MM.1S (cell line): ENCODE measurements around the gene FAM193A.

Experiments
- DNase-seq: peaks from one replicate; pipeline ENCODE4 v3.0.0-alpha.2; 2015
- H2AFZ ChIP-seq: fragments of 300-600 bp; sonication (generic); 2 replicates; pipeline ENCODE4 v1.6.0; 2016; ENCODE audit warnings: antibody characterized with exemption, low read length
- H3F3A ChIP-seq: fragments of 300-600 bp; sonication (generic); 2 replicates; pipeline ENCODE4 v1.6.1; 2016; ENCODE audit warnings: mild to moderate bottlenecking, antibody characterized with exemption, low read length, moderate library complexity, mixed read lengths; ENCODE audit not compliant: insufficient read depth
- H3K27ac ChIP-seq: fragments of 300-600 bp; sonication (generic); 2 replicates; pipeline ENCODE4 v1.5.1; 2016; ENCODE audit warnings: mild to moderate bottlenecking, low read length
- H3K27me3 ChIP-seq: fragments of 300-600 bp; sonication (generic); replicated peaks from 2 replicates; pipeline ENCODE4 v1.6.0; 2016; ENCODE audit warnings: low read length; ENCODE audit not compliant: insufficient read depth
- H3K36me3 ChIP-seq: fragments of 300-600 bp; sonication (generic); replicated peaks from 2 replicates; pipeline ENCODE4 v1.6.1; 2016; ENCODE audit warnings: mild to moderate bottlenecking, low read length, mixed read lengths; ENCODE audit not compliant: insufficient read depth
- H3K4me1 ChIP-seq: fragments of 300-600 bp; sonication (generic); 2 replicates; pipeline ENCODE4 v1.6.1; 2016; ENCODE audit warnings: low read length, mixed read lengths
- H3K4me2 ChIP-seq: fragments of 300-600 bp; sonication (generic); 2 replicates; pipeline ENCODE4 v1.6.0; 2016; ENCODE audit warnings: low read depth, low read length
- H3K4me3 ChIP-seq: fragments of 300-600 bp; sonication (generic); 2 replicates; pipeline ENCODE4 v1.5.1; 2016; ENCODE audit warnings: low read length, mixed read lengths
- H3K79me2 ChIP-seq: fragments of 300-600 bp; sonication (generic); 2 replicates; pipeline ENCODE4 v1.6.1; 2016; ENCODE audit warnings: mixed run types, low read length, mixed read lengths
- H3K9ac ChIP-seq: fragments of 300-600 bp; sonication (generic); 2 replicates; pipeline ENCODE4 v1.6.1; 2016; ENCODE audit warnings: low read length, mixed read lengths
- H3K9me2 ChIP-seq: fragments of 300-600 bp; sonication (generic); replicated peaks from 2 replicates; pipeline ENCODE4 v1.6.1; 2016; ENCODE audit warnings: mild to moderate bottlenecking, low read length, mixed read lengths; ENCODE audit not compliant: insufficient read depth
- H3K9me3 ChIP-seq: fragments of 300-600 bp; sonication (generic); replicated peaks from 2 replicates; pipeline ENCODE4 v1.6.1; 2016; ENCODE audit warnings: mild to moderate bottlenecking, low read length, mixed read lengths; ENCODE audit not compliant: insufficient read depth
- H4K20me1 ChIP-seq: fragments of 300-600 bp; sonication (generic); 2 replicates; pipeline ENCODE4 v1.6.1; 2016; ENCODE audit warnings: mild to moderate bottlenecking, low read length, moderate library complexity, mixed read lengths; ENCODE audit not compliant: insufficient read depth
- EZH2 ChIP-seq: fragments of 300-600 bp; sonication (generic); optimal IDR thresholded peaks from 2 replicates; pipeline ENCODE3; 2017; ENCODE audit warnings: low read depth, mild to moderate bottlenecking, antibody characterized with exemption, low read length, mixed read lengths
- EZH2phosphoT487 ChIP-seq: fragments of 300-600 bp; sonication (generic); IDR thresholded peaks from 2 replicates; pipeline ENCODE4 v1.6.1; 2018; ENCODE audit warnings: antibody characterized with exemption, low read length
- TF ChIP-seq, protein P1 (sequence below): fragments of 300-600 bp; sonication (generic); IDR thresholded peaks from 2 replicates; pipeline ENCODE4 v1.5.1; 2016; ENCODE audit warnings: antibody characterized with exemption, low read length, mixed read lengths

Gene FAM193A

GRCh38 chr4:2781911-2782310 is 245.5 kb downstream of the FAM193A start:
- 0 out of 2 replicates have a peak, but pooled peaks cover 5% of the 10 kb centered on the region for H3F3A ChIP-seq
- DNase-seq: no peak
- no peaks in the 10 kb centered on the region for H3K9me2 ChIP-seq
- no peaks in the 10 kb centered on the region for H3K79me2 ChIP-seq
- H3K4me3 ChIP-seq: no peak overlapping the region
- peaks cover 11% of the 10 kb centered on the region for H3K4me1 ChIP-seq
- H4K20me1 ChIP-seq: no peaks in the 10 kb centered on the region
- no peak overlapping the region for H2AFZ ChIP-seq
- no peak overlapping the region for H3K9ac ChIP-seq
- H3K9me3 ChIP-seq: no peaks in the 10 kb centered on the region
- H3K27me3 ChIP-seq: no peaks in the 10 kb centered on the region
- TF ChIP-seq EZH2: no peak
- TF ChIP-seq, protein P1, sequence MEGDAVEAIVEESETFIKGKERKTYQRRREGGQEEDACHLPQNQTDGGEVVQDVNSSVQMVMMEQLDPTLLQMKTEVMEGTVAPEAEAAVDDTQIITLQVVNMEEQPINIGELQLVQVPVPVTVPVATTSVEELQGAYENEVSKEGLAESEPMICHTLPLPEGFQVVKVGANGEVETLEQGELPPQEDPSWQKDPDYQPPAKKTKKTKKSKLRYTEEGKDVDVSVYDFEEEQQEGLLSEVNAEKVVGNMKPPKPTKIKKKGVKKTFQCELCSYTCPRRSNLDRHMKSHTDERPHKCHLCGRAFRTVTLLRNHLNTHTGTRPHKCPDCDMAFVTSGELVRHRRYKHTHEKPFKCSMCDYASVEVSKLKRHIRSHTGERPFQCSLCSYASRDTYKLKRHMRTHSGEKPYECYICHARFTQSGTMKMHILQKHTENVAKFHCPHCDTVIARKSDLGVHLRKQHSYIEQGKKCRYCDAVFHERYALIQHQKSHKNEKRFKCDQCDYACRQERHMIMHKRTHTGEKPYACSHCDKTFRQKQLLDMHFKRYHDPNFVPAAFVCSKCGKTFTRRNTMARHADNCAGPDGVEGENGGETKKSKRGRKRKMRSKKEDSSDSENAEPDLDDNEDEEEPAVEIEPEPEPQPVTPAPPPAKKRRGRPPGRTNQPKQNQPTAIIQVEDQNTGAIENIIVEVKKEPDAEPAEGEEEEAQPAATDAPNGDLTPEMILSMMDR: no peak
- TF ChIP-seq EZH2phosphoT487: no peak
- no peaks in the 10 kb centered on the region for H3K36me3 ChIP-seq
- H3K27ac ChIP-seq: no peak overlapping the region
- H3K4me2 ChIP-seq: no peak overlapping the region
